ENCODE measurements around the gene CEBPE.

CEBPE gene

DNA sequence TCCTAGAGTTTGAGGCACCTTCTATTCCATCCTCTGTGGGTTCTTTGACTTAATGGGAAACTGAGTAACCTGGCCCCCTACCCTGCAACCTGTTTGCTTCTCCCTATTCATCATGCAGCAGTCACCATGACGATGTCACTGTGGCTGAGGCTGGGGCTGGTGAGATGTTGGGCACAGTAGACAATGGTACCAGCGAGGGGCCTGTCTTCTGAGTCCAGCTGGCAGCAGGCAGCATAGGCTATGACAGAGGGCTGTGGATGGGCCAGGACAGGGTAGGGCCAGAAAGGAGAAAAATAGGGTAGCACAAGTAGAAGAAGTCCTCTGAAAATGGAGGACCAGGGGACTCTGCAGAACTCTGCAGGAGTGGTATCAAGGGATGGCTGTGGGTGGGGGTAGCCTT is 16.3 kb downstream of the CEBPE start:
- no peak for DNase-seq (ENCODE audit: low spot score)

DNA sequence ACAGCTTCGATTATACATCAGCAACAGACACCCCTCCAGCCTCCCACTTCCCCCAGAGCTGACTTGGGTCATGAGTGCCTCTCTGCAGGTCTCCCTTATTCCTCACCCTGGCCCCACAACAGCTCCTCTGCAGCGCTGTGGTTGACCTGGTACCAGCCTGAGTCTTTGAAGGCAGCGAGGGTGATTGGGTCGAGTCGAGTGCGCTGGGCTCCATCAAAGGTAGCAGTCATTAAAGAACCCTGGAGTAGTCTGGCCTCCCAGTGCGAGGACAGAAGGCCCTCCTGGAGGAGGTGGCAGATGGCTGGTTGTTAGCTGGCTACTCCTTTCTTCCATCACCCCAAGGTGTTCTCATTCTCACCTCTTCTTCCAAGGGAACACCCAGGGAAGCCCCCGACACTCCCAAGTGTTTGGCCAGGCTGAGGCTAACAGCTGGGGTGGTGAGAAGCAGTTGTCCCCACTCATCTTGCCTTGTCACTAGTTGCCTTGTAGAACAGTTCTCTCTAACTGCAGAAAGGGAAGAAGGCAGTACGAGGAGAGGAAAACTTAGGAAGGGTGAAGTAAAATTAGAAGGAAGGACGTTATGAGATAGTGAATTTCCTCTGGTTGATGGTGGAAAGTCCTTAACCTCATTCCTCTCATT is 16.9 kb downstream of the CEBPE start:
- DNase-seq (ENCODE audit: low spot score), result no peak

DNA sequence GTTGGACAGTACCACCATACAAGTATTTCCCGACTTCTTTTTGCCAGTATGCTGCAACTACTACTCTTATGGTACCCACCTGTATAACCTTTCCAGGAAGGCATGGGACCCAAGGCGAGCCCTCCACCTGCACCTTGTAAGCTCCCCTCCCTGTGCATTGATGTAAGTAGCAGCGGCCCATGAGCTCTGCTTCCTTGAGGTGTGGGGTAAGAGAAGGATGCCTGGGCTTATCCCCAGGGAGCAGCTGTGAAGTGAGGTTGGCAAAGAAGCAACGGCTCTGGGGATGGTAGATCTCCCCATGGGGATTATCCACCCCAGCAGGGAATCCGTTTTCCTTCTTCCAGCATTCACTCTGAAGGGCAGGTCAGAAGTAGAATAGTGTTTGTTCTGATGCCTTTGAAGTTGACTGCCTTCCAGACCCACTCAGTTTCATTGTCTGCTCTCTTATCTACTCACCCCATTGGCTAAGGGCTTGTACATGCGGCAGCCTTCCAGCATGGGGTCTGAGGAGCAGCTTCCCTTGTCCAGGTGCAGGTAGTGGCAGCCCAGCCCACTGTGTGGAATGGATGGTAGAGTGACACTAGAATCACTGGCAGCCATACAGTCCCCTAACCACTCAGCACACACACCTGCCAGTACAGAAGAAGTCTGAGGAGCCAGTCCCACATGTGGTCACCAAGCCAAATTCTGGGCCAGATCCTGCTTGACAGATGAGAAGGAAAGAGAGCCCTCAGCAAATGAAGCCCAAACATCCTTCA is 17.7 kb downstream of the CEBPE start:
- DNase-seq (ENCODE audit: low spot score), result no peak

DNA sequence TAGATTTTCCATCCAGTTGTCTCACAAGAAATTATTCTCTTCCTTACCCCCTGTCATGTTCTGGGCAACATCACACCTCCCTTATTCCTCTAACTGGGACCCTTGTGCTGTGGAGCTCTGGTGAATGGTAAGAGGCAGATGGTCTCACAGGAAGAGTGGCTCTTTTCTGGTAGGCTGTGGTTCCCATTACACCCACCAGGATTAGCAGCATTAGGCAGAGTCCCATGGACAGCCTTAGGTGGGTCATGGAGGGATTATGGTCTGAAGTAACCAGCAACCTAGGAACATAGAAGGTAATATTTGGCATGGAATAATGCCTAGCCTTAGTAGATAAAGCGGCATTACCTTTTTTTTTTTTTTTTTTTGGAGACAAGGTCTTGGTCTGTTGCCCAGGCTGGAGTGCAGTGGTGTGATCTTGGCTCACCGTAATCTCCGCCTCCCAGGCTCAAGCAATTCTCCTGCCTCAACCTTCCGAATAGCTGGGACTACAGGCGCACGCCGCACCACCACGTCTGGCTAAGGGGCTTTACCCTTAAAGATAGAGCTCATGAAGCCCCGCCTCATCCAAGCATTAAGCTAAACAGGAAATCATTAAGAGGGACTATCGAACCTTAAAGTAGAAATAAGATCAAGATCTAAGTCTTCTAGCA is 19.7 kb downstream of the CEBPE start:
- DNase-seq (ENCODE audit: low spot score), result no peak

DNA sequence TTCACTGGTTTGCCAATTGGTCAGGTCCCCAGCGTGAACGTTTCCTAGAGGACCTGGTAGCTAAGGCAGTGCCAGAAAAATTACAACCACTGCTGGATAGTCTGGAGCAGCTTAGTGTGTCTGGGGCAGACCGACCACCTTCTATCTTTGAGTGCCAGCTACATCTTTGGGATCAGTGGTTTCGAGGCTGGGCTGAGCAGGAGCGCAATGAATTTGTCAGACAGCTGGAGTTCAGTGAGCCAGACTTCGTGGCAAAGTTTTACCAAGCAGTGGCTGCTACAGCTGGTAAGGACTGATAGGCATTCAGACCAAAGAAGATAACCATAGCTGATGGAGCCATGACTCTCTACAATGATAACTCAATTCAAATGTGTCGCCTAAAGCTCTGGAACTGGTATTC is 21.3 kb downstream of the CEBPE start:
- no peak for DNase-seq (ENCODE audit: low spot score)

DNA sequence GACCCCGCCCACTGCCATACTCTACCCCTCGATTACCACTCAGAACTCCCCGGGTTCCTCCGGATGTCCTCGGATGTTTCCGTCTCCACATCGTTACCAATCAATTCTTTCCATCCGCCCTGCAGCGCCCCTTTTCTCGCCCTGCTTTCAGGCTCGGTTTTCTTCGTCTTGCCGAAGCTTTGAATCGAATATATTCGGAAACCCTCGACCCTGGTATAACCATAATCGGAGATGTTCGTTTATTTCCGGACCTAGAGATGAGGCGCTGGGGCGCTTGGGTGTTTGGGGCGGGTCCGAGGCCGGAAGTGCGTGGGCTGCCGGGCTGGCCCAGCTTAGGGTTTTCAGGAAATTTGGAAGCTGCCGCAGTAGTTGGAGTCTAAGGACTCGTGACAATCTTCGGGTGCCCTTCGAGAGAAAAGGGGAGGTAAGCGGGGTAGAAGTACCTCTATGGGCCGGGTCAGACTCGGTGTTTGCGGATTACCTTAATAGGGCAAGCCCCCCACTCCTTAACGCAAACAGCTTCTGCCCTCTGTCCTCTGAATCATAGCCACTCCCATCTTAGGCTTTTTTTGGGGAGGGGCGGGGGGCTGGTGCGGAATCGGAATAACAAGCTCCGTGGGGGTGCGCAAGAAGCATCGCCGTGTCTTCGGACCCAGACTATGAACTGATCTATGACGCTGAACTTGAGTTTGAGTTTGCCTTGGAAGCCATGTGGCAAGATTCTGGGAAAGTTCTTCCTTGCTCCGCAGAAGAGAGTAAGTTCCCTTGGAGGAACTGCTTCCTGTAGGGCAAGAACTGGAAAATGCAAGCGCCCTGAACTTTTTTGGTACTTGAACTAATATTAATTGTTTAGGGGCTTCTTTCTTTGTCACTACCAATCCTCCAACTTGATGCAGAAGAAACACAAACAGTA is 23.6 kb downstream of the CEBPE start, which contains the start of gene C14orf119:
C14orf119 (plus strand) TSS at position 310 of the 913 bp plus-strand sequence. CDS start 2,154 bp downstream, outside the sequence.
- peak; percentile 99 for DNase-seq (ENCODE audit: low spot score)

DNA sequence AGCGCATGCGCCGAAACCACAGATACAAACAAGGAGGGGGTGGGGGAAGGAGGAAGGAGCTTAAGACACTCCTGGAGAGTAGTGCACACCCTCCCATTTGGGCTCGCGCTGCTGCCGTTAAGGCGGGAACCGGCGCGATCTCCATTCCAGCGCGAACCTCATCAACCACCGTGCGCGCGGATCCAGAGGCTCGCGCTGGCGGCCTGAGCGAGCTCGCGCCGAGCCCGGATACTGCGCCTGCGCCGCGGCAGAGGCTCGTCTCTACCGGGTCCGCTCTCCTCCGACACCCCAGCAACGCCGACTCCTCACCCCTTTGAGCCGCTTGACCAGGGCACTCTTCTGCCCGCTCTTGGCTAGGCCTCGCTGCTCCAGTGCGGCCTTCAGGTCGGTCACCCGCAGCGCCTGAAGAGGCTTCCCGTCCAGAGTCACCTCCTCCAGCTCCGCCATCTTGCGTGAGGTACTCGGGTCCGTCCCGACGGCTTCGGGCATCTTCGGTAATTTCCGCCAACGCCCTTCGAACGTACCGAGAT is 24.3 kb downstream of the CEBPE start, which contains the start of gene ACIN1:
ACIN1 (minus strand) TSS at position 471 of the 530 bp plus-strand sequence; CDS start at position 447, 24 bp downstream.
- DNase-seq (ENCODE audit: low spot score), result peak; percentile 84

DNA sequence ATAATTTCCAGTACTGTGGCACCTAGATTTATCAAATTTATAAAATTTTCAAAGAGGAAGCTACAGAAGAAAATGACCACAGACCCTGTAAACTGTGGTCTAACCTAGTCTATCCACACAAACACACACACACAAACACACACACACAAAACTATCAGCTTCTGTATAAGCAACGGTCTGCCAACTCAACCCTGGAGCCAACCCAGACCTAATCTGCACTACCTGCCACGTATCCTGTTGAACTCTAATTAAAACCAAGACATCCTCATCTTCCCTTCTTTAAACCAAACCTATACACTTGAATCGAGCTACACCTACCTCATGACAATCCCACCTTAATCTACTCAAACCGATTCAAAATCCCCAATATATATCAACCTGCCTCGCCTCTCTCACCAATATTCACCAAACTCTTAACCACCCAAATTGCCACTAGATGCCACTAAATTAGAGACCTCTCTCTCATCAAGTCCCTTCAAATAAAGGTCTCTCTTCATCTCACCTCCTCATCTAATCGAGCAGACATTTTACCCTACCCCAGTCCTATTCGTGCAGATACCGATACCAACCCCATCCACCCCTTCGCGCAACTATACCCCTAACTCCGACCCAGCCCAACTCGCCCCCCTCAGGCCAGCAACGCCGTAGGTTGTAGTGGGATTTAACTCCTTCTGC is 24.9 kb downstream of the CEBPE start:
- DNase-seq (ENCODE audit: low spot score), result no peak

DNA sequence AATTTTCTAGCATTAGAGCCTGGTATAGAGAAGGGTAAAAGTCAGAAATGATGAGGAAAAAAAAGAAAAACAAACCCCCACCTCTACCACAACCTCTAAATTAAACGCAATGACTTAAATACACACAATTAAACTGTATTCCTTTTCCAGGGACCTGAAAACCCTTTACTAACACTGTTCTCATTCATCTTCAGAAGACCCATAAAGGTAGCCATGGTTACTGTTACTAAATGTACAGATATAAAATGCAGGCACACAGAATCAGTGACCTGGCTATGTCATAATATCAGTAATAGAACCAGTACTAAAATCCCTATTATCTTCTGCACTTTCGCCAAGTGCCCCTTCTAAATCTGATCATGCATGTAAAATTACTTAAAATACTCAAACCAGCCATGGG is 25.5 kb downstream of the CEBPE start:
- DNase-seq (ENCODE audit: low spot score), result no peak

DNA sequence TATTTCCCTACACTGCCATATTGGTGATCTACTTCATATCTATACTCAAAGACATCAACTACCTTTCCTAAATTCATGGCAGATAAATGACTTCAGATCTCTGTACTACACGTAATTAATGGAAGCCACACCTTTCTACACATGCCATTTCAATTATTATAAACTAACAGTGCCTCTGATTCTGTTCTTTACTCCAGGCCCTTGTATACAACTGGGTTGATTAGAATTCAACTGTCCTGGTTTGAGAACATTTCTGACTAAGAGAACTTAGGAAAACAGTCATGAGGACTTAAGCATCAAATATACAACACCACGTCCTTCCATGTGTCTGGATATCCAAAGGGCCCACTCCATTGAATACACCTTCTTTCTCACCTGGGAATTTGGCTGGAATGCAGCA is 26.0 kb downstream of the CEBPE start:
- no peak for DNase-seq (ENCODE audit: low spot score)

DNA sequence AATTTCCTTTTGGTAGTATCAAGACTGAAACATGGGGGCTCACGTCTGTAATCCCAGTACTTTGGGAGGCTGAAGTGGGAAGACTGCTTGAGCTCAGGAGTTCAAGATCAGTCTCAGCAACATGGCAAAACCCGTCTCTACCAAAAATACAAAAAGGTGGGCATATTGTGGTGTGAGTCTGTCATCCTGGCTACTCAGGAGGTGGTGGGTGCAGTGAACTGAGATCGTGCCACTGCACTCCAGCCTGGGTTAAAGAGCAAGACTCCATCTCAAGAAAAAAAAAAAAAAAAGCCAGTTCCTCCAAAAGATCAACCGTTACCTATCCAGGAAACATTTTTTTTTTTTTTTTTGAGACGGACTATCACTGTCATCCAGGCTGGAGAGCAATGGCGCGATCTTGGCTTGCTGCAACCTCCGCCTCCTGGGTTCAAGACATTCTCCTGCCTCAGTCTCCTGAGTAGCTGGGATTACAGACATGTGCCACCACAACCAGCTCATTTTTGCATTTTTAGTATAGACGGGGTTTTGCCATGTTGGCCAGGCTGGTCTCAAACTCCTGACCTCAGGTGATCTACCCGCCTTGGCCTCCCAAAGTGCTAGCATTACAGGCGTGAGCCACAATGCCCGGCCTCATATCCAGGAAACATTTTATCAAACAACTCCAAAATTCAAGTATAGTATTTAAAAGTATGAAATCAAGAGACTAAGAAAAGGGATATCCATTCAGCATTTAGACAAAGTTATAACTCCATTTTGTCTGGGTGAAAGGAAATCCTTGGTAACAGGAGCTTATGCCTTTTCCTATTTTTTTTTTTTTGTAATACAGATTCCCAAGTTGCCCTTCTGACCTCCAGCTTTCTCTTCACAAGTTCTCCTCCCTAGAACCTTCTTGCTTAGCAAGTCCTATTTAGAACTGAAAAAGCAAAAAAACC is 27.5 kb downstream of the CEBPE start:
- no peak for DNase-seq (ENCODE audit: low spot score)

DNA sequence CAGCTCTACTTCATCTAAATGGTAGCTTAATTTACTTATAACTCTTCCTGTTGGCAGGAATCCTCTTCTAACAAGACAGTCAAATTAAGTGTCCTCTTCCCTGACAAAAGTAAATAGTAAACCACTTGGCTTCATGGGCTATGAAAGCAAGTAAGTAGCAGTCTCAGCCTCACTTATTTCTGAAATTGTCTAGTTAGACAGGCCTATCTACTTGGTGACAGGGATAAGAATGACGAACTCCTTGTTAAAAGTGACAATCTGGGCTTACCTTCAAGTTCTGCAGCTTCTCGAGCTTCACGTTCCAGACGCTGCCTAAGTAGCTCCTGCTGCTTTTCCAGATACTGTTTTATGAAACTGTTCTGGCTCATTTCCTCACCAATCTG is 28.8 kb downstream of the CEBPE start:
- DNase-seq (ENCODE audit: low spot score), result no peak

DNA sequence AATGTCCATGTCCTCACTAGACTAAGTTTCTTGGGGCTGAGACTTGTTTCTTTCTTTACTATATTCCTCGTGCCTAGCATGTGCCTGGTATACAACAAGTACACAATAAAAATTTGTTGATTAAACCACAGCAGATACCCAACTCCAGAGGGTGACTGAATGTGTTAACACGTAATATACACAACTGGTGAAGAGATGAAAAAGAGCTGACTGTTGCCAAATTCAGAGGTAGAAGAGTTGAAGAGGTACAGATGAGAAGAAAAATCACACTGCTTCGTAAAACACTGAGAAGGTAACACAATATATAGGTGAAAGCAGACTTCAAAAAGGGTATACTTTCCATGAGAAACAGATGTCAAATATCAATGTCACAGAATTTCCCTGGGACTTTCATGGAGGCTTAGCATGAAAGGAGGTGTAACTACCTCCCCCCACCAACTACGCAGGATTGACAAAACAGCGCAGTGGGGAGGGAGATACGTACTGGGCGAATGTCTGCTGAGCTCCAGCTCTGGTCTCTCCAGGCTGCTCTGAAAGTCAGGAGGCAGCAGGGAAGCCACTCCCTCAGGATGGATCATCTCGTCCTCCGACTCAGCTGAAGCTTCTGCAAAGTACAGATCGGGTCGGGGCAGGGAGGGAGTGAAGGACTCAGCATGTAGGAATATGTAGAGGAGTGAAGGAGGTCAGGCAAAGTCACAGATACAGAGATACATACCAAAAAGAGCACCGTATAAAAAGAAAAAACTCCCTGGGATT is 29.4 kb downstream of the CEBPE start:
- no peak for DNase-seq (ENCODE audit: low spot score)

DNA sequence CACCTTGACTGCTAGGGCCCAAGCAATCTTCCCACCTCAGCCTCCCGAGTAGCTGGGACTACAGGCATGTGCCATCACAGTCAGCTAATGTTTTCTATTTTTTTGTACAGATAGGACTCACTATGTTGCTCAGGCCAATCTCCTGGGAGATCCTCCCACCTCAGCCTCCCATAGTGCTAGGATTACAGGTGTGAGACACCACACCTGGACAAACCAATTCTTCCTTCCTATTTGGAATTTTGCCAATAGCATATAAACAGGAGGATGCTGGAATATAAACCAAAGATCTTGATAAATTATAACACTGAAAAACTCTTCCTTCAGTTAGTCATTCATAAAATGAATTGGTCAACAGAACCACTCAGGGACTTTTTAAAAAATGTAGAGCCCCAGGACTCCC is 32.5 kb downstream of the CEBPE start:
- DNase-seq (ENCODE audit: low spot score), result no peak

DNA sequence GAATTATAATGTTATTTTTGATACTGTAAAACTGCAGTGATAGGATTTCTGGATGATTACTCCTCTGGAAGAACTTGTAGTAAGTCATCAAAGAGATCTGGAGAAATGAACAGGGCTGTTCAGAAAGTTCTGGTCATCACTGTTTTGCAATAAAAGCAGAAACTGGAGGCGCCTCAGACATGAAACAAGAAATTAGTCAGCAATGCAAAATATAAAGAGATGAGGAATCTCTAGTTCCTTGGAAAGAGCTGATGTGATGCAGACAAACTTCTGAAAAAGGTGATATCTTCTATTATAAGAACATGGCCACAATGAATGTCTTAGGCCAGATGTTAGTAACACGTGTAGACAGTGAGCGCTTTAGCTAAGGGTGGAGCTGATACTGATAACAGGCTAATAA is 33.6 kb downstream of the CEBPE start:
- DNase-seq (ENCODE audit: low spot score), result no peak

DNA sequence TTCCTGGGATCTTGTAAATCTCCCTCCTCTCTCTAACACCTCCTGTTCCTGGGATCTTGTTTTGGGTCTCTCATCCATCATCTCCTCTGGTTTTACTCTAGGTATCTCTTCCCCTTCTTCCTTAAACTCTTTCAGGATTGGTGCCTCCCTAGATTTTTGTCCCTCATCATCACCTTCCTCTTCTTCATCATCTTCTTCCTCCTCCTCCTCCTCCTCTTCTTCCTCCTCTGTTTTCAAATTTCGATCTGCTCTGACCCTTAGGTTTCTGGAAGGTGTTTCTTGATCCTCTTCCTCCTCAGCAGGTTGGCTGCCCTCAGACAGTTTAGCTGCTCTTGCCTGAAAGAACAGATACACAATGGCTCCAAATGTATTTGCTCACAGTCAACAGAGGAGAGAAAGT is 38.6 kb downstream of the CEBPE start:
- no peak for DNase-seq (ENCODE audit: low spot score)

DNA sequence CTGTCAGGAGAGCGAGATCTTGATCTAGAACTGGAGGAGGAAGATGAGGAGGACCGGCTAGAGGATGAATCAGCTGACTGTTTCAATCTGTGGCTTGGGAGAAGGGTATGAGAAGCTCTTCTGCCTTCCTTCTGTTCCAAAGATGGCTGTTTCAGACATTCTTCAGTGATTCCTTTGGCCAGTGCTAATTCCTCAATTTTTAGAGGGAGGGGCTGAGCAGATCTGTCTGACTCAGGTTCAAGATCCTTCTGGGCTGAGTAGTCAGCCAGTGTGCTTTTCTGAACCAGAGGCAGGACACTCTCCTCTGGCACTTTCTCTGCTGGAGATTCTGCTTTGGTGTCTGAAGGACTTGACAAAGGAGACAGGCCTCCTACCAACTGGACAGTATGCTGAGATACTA is 39.3 kb downstream of the CEBPE start:
- no peak for DNase-seq (ENCODE audit: low spot score)

DNA sequence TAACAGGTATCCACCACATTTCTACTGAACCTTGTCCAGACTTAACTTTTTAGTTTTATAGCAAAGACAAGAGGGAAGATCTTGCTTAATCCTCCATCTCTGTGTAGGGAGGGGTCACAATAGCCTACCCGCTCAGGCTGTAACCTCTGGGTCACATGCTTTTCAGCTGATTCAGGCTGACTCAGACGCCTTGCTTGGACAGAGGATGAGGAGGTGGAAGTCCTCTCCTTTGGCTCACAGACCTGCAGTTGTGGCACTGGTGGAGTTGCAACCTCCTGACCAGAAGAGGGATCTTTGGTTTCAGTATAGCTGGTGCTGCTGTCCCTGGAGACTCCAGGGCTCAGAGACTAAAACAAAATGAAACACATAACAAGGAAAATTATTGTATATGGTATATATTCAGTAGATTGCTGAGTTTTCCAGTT is 40.4 kb downstream of the CEBPE start:
- peak; percentile 62 for DNase-seq (ENCODE audit: low spot score)

DNA sequence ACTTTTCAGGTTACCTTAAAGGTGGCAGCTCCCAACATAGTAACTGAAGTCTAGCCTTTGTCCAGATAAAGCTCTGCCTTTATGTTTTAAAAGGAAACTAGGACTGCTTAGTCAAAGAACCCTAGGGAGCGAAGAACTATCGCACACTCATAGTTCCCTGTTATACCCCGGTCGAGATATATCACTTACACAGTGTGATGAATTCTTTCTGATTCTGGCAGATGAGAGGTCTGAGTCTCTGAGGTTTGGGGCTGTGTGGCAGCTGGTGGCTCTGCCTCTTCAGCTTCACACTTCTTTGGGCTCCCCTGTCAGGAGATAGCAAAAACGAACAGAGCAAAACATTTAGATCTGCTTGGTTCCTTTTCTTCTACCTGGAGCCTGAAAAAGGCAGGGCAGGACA is 41.1 kb downstream of the CEBPE start:
- DNase-seq (ENCODE audit: low spot score), result no peak
